Erythroblast (primary cell): ENCODE results near the gene PPT1.
"Not testable (repeated sequence)": the region's sequence is repeated elsewhere in the genome, so short reads cannot be mapped to it uniquely, and the experiment has no call there.

Experiments
- DNase-seq, 2 experiments: peaks; one replicate each; lab custom pipeline; 2025; lab: John Stamatoyannopoulos, UW
- GATA1 ChIP-seq: IDR thresholded peaks from 2 replicates; pipeline ENCODE4 v1.6.1; 2011; ENCODE audit warnings: low read depth, mild to moderate bottlenecking, control low read depth, low read length, moderate library complexity
- POLR2A ChIP-seq: IDR thresholded peaks from 2 replicates; pipeline ENCODE4 v1.6.1; 2011; ENCODE audit warnings: mild to moderate bottlenecking, low read length

The PPT1 gene

DNA sequence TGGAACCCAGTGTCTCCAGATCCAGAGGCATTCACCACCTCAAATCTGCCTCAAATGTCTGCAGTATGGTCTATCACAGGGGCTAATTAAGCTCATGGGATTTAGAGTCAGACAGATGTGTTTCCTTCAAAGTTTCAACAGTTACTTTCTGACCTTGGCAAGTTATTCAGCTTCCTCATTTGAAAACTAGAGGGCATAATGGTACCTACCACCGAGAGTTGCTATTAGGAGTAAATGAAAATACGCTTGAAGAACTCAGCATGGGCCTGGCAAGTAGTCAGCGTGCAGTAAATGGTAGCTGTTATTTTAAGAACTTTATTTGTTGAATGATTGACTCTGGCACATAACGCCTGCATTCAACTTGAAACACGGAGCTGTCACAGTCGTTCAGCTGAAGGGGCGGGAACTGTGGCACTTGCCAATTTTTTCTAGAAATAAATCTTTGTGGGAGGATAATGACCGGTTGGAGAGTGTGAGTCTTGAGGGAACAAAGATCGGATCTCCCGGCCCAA is 57.8 kb downstream of the PPT1 start:
- no peak for DNase-seq
- TF ChIP-seq GATA1, result no peak
- no peak for TF ChIP-seq POLR2A

- no peak for DNase-seq
- no peak for TF ChIP-seq GATA1
- no peak for TF ChIP-seq POLR2A
Measured at GRCh38 chr1:40038697-40039096, 58.4 kb downstream of the PPT1 start.

GRCh38 chr1:40037254-40037653 is 59.8 kb downstream of the PPT1 start:
- DNase-seq, result not testable (repeated sequence)

DNA sequence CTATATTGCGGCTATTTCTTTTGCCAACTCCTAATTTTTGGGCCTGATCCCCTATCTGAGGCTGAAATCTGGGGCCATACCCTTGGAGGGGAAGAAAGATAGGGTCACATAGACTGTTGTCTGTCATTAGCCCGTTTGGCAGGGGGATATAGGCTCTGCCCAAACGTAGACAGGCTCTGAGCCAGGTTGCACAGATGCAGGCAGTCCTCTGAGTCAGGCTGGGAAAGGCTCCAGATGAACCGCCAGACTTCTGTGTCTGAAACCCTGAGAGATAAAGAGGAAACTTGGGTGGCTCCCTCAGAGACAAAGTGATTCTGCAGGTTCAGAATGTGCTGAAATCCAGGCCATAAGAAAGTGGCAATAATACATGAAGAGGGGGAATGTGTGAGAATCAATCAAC is 60.5 kb downstream of the PPT1 start:
- TF ChIP-seq GATA1 (peak; percentile 51), POLR2A (peak; percentile 31)
- DNase-seq, result peak; percentile 93 to 97

DNA sequence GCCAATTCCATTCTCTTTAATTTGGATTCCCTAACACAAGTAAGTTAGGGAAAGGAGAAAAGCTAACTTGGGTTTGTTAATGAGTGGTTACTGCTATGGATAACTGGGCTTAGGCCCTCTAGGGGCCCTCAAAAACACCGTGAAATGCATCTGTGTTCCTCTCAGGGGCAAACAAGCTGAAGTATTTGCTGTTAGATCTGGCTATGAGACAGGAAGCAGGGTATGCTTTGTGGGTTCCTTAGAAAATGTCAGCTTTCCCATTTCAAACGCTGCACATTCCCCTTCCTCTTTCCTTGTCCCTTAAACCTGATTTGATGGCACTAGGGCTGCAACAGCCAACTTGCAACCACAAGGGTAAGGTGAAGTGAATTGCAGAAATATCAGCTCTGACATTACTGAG is 62.2 kb downstream of the PPT1 start:
- no peak for DNase-seq
- TF ChIP-seq GATA1 (no peak), POLR2A (no peak)

DNA sequence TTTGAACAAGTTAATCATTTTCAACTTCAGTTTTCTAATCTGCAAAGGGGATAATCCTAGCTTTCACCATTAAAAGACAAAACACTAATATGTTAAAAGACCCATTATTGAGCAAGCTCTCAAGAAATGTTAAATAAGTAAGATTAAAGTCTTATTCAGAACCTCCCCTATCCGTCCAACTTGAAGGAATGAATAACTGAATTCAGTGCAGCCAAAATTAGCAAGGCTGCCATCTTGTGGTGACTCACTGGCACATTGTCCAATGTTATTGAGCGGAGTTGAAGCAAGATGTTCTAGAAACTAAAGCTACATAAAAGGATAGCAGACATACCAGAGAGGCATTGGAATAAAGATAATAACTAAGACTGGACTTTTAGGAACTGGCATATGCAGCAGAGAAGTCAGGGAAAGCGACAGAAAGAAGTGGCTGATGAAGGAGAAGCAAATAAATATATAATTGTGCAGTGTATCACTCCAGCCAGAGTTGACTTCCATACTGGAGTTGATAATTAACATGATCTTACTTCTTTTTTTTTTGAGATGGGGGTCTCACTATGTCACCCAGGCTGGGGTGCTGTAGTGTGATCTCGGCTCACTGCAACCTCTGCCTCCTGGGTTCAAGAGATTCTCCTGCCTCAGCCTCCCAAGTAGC is 64.7 kb downstream of the PPT1 start:
- peak; percentile 61 to 70 for DNase-seq
- TF ChIP-seq POLR2A (no peak), GATA1 (no peak)

DNA sequence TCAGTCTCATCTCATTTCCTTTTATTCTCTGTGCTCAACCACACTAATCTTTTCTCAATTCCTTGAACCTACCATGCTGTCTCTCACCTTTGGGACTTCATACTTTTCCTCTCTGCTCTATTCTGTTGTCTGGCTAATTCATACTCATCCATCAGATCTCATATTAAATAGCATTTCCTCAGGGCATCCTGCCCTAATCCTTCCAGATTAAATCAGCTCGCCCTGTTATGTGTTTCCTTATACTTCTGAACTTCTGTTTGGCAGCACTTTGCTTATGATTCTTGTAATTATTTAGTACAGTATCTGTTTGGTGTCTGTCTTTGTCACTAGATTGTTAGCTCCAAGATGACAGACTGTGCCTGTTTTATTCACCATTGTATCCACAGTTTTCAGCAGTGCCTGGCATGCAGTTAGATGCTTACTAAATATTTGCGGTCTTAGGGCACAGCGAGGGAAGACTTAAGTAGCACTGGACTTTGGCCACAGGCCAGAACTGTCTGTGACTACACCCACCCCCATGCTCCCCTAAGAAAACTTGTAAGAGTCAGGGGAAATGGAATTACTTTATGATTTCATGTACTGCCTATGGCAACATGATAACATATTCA is 66.4 kb downstream of the PPT1 start:
- no peak for DNase-seq

GRCh38 chr1:40029608-40030007 is 67.4 kb downstream of the PPT1 start:
- no peak for DNase-seq

More for the DNA sequence above, 66.4 kb downstream of the PPT1 start:
- TF ChIP-seq GATA1, result no peak
- no peak for TF ChIP-seq POLR2A

DNA sequence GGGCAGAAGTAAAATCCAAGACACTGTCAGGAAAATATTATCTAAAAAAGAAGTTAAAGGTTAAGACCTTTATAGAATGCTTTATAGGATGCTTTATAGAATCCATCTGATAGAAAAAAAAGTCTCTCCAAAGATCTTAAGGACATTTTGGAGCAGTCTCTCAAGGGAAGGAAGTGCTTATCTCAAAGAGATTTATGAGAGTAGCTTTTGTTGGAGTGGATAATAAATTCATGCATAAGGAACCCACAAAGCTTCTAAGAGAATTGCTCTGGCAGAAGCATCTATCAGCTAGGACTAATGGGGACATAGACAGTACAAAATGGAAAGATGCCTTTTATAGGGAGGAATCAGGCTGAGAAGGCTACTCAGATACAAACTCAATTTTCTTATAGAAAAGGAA is 69.4 kb downstream of the PPT1 start:
- no peak for TF ChIP-seq GATA1
- DNase-seq, result no peak

More at GRCh38 chr1:40029608-40030007, 67.4 kb downstream of the PPT1 start:
- no peak for TF ChIP-seq GATA1
- TF ChIP-seq POLR2A, result no peak

DNA sequence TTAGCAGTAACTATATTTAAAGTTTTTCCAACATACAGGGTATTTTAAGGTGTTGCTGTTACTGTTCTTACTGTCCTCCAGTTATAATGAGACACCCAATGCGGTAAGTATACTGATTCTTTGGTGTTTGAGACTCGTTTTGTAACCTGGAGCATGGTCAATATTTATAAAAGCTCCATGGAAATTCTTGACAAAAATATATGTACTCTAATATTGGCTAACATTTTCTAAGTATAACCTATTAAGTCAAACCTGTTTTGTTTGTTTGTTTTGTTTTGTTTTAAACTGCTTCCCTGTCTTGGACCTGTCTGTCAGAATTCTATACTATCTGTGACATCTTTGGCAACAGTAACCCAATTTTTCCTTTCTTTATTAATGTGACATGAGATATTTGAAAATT is 72.4 kb downstream of the PPT1 start:
- TF ChIP-seq POLR2A (no peak), GATA1 (no peak)
- no peak for DNase-seq

DNA sequence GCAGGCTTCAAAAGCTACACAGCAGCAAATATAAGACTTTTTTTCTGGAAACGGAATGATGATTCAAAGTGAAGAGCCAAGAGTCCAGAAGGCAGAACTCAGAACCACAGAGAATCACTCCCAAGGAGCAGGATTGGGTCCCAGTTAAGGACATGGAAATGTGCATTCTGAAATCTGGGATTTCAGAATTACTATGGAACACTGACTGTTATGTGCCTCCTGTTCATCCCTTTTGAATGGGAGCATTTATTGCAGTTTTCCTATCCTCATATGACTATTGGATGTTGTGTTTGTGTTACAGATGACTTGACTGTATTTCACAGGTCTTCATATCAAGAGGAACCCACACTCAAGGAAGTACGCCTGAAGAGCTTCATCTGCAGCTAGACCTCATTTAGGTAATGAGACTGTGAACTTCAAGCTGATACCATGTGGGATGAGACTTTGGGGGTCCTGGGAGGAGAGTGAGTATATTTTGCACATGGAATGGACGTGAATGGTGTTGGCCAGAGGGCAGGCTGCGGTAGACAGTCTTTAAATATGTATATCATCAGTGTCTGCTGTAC is 73.6 kb downstream of the PPT1 start:
- DNase-seq, result no peak

More for the DNA sequence above, 73.6 kb downstream of the PPT1 start:
- TF ChIP-seq GATA1 (no peak), POLR2A (no peak)
